IPS-11a (cell line): ENCODE data around the gene PTPN1.

Source experiments
- H3K4me3 ChIP-seq: one replicate; pipeline ENCODE4 v1.5.1; 2013; ENCODE audit warnings: low read depth, low read length, control low read depth

The PTPN1 gene

DNA sequence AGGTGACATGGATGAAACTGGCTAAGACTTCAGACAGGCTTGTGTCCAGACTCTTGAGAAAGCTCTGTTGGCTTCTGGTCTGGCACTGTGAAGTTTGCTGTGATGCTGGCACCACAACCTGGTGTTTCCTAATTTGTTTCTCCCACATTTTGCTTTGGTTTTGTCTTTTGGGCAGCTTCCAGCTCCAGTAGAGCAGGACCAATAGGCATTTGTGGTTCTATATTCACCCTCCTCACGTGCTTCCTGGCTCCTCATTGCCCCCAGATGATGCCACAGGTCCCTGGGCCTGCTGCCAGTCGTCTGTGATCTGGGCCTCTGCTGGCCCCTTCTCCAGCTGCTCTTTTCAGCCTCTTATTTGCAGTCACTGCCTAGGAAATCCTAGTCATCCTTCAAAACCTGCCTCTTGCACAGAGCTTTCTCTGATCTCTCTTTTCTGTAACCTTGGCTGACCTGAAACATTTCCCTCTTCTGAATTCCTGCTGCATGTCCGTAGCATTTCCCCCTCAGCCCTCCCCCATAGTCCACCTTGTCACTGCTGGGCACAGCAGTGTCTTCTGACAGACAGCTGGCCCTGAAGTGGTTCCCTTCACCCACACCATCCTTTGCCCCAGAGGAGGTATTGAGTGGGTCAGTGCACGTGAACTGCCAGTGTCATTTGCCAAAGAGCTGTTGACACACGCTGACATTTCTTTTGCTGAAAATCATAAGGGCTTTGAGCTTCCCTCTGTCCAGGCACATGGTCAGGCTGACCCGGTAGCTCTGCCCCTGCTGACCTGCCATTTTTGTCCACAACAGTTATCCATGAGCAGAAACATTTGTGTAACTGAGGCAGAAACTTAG is 63.0 kb downstream of the PTPN1 start:
- no peak overlapping the region for H3K4me3 ChIP-seq

DNA sequence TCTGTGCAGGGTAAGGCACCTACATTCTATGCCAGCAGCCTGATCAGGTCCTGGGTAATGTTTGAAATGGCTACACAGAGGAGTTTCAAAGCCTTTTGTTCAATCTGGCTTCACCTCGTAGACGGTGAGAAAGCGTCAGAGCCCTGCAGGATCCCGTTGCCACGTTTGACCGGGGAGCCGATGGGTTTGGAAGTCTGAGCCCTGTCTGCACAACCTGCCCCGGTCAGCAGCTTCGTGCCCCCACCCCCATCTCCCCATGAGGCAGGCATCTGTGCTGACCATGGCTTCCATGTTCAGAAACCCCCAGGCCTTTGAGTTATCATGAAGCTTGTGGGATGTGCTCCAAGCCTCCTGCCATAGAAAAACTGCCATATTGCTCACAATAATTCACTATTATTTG is 63.9 kb downstream of the PTPN1 start:
- no peak overlapping the region for H3K4me3 ChIP-seq

DNA sequence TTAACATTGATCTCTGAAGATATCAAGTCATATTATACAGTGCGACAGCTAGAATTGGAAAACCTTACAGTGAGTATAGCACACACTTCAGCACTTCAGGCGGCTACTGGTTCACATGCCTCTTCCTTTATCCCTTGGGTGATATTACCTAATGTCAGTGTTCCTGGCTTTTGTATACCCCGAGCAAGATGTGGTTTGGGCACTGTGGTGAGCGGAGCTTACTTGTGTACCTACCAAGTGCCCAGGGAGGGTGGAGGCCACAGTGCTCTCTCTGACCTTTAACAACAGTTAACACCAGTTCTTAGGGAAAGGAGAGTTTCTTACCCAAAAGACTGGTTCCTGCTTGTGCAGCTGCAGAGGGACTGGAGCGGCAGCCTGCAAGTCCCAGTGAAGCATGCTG is 64.4 kb downstream of the PTPN1 start:
- no peak overlapping the region for H3K4me3 ChIP-seq

DNA sequence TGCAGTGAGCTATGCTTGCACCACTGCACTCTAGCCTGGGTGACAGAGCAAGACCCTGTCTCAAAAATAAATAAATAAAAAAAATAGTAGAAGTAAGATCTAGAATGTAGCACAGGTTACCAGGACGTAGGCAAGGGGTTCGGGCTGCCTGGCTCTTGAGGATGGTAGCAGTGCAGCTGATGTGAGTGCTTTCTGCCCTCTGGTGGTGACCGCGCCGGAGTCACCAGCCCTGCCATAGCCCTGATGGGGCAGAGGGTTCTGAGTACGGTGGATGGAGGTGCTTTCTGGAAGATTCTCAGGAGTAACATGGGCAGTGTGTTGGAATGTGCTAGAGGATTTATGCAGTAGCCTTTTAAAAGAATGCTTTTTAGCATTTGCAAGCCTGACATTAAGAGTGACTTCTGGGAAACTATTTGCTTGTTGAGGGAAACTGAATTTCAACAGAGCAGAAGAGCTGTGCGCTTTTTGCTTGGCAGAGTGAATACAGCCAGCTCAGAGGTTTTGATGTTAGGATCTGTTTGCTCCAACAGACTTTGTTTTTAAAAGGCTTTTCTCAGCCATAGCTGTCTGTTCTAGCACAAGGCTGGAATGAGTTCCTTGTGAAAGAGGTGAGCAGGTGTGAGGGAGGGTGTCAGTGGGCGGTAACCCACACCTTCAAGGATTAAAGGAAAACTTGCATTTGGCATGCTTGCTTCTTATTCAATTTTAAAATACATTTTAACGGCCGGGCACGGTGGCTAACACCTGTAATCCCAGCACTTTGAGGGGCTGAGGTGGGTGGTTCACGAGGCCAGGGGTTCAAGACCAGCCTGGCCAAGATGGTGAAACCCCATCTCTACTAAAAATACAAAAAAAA is 65.9 kb downstream of the PTPN1 start:
- no peak overlapping the region for H3K4me3 ChIP-seq

DNA sequence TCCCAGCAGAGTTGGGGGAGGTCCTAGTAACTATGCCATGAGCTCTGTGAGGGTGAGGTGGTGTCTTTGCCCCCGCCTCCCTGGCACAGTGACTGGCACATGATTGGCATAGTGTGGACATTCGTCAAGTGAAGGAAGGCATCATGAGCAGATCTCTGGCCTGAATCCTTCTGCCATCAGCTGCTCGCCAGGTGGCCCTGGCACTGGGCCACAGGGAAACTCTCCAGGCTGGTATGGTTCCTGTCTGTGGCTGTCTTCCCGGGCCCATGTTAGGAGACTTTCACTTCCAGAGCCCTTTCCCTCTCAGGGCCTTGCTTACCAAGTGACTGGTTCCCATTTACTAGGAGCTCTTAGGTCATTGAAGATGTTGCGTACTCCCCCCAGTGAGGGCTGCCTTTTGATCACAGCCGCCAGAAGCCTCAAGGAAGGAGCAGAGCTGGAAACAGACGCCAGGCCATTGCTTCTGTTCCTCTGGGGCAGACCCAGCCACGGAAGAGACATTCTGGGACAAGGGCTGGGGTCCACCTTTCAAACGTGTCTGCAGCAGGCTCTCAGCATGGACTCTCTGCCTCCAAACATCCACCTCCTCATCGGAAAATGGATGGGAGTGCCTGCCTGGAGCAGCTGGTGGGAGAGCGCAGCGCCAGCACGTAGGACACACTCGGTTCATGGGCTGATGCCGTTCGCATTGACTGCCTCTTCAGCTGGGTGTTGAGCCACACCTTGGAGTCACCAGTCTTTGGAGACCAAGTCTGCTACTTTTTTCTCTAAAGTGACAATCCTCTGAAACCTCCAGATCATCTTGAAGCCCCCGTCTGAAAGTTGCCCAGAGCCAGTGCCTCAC is 67.2 kb downstream of the PTPN1 start:
- H3K4me3 ChIP-seq = no peak overlapping the region

DNA sequence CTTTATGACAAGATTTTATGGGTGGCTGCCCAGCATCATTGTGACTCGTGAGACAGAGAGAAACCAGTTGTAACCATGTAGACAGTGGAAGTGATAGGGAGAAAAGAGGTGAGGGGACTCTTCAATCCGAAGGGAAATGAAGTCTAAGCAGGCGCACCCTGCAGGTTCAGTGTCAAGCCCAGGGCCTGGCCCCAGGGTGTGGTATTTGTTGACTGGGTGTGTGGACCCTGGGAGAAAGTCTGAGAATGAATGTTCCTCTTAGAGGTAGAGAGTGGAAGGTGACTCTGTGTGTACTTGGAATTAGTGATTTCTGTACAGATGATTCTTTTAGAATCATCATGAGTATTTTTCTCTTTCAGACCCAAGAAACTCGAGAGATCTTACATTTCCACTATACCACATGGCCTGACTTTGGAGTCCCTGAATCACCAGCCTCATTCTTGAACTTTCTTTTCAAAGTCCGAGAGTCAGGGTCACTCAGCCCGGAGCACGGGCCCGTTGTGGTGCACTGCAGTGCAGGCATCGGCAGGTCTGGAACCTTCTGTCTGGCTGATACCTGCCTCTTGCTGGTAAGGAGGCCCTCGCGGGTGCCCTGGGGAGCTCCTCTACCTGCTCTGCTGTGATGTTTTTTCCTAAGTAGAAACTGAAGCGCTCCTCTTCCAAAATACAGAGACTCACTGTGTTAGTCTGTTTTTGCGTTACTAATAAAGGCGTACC is 68.0 kb downstream of the PTPN1 start:
- H3K4me3 ChIP-seq = no peak overlapping the region

DNA sequence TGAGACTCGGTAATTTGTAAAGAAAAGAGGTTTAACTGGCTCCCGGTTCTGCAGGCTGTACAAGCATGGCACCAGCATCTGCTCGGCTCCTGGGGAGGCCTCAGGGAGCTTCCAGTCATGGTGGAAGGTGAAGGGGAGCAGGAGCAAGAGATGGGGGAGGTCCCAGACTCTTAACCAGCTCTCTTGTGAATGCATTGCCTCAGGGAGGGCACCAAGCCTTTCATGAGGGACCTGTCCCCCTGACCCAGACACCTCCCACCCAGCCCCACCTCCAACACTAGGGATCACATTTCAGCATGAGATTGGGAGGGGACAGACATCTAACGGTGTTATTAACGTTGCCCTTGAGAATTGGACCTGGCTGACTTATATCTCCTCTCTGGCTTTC is 68.6 kb downstream of the PTPN1 start:
- H3K4me3 ChIP-seq = no peak overlapping the region

DNA sequence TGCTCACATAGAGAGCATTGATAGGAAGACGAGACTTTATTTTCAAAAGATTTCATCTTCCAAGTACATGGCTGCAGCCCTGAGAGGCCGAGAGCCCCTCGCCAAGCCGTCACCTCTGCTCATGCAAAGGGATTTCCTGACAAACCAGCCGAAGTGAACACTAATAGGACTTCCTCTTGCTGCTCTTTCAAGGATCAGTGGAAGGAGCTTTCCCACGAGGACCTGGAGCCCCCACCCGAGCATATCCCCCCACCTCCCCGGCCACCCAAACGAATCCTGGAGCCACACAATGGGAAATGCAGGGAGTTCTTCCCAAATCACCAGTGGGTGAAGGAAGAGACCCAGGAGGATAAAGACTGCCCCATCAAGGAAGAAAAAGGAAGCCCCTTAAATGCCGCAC is 69.3 kb downstream of the PTPN1 start:
- no peak overlapping the region for H3K4me3 ChIP-seq

DNA sequence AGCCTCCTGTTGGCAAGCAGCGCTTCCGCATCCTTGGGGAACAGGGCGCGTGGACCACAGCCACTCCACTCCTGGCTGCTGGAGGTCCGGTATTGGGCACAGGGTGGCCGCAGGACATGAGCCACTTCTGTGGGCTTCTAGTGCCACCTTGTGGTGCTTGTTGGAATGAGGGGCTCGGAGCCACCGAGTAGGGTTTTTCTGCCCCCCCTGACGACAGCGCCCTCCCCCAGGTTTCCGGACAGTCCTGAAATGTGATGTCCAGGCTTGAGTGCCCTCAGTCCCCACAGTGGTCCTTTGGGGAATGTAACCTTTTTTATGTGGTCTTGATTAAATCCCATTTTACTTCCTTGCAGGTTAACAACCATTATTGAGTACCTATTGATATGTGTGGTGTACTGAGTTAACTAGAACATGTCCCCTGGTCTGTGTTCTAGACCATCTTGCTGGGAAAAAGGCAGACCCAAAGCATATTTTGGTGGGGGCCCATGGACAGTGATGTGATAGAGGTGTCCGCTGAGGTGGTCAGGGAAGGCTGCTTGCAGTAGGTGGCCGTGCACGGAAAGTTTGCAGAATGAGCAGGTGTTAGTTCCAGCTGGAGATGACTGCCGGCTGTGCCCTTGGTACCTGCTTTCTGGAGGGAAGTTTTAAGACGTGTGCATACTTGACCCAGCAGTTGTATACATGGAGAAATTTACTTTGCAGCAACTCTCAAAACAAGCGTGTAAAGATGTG is 70.0 kb downstream of the PTPN1 start:
- no peak overlapping the region for H3K4me3 ChIP-seq

DNA sequence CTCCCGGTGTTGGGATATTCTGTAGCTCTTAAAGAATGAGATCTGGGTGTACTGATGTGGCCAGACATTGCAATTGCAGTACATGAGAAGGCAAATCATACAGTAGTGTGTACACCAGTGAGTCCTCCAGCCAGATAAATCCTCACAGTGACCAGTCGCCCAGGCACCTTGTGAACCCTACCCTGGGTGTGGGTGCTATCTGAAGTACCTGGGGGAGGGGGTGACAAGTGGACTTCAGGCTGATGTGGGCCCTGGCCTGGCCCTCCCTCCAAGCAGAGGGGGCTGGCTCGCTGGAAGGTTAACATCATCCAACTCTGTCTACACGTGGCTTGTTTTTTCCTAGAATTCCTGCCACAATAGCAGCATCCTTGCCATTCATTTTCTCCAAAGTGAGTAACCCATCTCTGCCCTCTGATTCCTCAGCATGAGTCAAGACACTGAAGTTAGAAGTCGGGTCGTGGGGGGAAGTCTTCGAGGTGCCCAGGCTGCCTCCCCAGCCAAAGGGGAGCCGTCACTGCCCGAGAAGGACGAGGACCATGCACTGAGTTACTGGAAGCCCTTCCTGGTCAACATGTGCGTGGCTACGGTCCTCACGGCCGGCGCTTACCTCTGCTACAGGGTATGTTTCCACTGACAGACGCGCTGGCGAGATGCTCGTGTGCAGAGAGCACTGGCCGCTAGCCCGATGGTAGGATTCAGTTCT is 70.8 kb downstream of the PTPN1 start:
- H3K4me3 ChIP-seq = no peak overlapping the region

DNA sequence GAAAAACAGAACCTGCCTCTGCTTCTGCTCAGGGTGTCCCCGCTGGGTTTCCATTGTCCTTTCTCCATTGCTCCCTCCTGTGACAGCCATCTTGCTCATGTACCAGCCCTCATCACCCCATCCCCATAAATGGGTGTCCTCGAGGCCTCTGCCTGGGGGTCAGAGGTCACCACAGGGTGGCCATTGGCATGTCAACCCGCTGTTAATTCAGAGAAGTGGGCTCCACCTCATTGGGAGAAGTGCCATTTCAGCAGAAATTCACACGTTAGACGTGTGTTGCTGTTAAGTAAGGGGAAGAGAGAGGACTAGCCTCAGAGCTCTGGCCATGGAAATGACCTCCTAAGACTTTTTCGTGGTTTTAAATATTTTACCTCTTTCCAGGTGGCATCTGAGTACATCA is 71.9 kb downstream of the PTPN1 start:
- H3K4me3 ChIP-seq = no peak overlapping the region

DNA sequence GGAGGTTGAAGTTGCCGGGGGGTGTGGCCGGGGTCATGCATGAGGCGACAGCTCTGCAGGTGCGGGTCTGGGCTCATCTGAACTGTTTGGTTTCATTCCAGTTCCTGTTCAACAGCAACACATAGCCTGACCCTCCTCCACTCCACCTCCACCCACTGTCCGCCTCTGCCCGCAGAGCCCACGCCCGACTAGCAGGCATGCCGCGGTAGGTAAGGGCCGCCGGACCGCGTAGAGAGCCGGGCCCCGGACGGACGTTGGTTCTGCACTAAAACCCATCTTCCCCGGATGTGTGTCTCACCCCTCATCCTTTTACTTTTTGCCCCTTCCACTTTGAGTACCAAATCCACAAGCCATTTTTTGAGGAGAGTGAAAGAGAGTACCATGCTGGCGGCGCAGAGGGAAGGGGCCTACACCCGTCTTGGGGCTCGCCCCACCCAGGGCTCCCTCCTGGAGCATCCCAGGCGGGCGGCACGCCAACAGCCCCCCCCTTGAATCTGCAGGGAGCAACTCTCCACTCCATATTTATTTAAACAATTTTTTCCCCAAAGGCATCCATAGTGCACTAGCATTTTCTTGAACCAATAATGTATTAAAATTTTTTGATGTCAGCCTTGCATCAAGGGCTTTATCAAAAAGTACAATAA is 72.5 kb downstream of the PTPN1 start:
- no peak overlapping the region for H3K4me3 ChIP-seq

DNA sequence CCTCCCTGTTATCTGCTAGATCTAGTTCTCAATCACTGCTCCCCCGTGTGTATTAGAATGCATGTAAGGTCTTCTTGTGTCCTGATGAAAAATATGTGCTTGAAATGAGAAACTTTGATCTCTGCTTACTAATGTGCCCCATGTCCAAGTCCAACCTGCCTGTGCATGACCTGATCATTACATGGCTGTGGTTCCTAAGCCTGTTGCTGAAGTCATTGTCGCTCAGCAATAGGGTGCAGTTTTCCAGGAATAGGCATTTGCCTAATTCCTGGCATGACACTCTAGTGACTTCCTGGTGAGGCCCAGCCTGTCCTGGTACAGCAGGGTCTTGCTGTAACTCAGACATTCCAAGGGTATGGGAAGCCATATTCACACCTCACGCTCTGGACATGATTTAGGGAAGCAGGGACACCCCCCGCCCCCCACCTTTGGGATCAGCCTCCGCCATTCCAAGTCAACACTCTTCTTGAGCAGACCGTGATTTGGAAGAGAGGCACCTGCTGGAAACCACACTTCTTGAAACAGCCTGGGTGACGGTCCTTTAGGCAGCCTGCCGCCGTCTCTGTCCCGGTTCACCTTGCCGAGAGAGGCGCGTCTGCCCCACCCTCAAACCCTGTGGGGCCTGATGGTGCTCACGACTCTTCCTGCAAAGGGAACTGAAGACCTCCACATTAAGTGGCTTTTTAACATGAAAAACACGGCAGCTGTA is 73.4 kb downstream of the PTPN1 start:
- no peak overlapping the region for H3K4me3 ChIP-seq

DNA sequence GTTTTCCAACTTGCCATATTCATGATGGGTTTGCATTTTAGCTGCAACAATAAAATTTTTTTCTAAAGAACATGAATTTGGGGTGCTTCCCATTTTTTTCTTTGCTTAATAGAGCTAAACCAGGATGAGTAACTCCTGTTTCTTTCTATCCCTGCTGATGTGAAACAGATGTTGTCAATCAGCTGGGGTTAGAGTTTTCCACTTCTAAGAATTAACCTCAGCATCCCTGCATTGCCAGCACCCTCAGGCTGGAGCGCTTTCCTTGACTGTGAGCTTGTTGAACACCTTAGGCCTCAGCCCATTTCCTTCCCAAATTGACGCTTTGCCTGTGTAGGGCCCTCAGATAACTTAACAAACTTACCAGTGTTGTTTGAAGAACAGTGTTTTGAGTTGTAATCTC is 74.5 kb downstream of the PTPN1 start:
- no peak overlapping the region for H3K4me3 ChIP-seq

DNA sequence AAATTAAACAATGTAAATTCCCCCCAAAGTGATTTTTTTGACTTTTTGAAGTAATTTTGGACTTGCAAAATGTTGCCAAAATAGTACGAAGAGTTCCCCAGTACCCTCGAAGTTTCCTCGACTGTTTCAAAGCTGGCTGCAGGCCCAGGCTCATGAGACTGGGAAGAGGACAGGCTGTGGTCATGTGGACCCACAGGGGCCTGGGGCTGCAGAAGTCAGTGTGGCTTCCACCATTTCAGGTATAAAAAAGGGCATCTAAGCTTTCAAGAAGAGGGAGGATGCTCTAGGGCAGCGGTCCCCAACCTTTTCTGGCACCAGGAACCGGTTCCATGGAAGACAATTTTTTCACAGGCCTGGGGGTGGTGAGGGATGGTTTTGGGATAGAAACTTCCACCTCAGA is 75.0 kb downstream of the PTPN1 start:
- H3K4me3 ChIP-seq = no peak overlapping the region

DNA sequence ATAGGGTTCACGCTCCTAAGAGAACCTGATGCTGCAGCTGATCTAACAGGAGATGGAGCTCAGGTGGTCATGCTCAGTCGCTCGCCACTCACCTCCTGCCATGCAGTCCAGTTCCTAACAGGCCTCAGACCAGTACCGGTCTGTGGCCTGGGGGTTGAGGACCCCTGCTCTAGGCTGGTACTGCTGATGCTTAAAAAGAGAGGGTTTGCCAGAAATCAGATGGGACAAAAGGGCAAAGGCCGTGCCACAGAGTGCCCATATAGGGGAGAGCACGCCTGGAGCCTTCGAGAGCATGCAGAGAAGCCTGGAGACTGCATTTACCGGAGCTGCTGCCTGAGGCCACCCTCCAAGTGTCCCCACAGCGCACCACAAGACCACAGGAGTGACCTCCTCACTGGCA is 75.5 kb downstream of the PTPN1 start:
- no peak overlapping the region for H3K4me3 ChIP-seq

DNA sequence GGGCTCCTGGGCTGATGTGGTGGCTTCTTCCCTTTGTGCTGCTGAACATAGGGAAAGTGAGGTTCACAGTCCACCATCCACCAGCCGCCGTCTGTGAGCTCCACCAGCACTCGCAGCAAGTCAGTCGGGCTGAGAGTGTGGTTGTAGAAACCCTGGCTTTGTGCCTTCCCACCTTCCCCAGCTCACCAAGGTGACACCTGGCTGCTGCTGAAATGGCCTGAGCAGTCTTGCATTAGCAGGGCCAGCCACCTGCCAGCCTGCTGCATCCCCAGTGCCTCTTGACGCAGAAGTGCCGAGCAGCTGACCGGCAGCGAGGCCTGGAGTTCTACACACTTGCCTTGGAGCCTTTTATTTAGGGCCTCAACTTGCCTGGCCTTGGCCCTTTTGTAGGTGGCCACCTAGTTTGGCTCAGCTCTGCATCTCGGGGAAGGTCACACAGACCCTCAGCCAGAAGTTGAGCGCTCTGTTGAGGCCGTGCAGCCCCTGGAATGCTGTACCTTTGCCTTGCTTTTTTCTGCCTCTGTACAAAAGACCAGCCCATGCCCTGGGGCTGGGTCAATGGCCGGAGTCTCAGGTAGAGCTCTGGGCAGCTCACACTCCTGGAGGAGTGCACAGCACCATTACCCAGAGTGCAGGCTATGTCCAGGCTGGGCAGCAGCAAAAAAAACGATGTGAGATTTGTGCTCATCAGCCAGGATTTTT is 76.5 kb downstream of the PTPN1 start:
- no peak overlapping the region for H3K4me3 ChIP-seq
